B cell (primary cell): ENCODE measurements around the gene SPTLC2. TPM values are rescaled to one million over a fixed set of nuclear protein-coding genes. Genes with fewer than 3 reads are reported as not detected.

Source experiments
- ATAC-seq: fragments of 200-7000 bp; cut with Tn5 transposase; one replicate; pipeline ENCODE4 v1.10.0; 2021; ENCODE audit warnings: low read depth, mild to moderate bottlenecking, moderate number of reproducible peaks, moderate library complexity
- CTCF ChIA-PET: fragments of 350-600 bp; sonication (Branson Sonifier 250); formaldehyde crosslinking; loops from one replicate; lab custom pipeline; 2021; ENCODE audit warnings: antibody characterized with exemption, inconsistent platforms; lab: Charles Lee
- POLR2A ChIA-PET: fragments of 350-600 bp; sonication (Branson Sonifier 250); formaldehyde crosslinking; loops from one replicate; lab custom pipeline; 2021; ENCODE audit warnings: antibody characterized with exemption; lab: Charles Lee
- DNase-seq: peaks from one replicate; pipeline ENCODE4 v3.0.0; 2013
- H2AFZ ChIP-seq: 2 replicates; pipeline ENCODE4 v1.6.1; 2012; ENCODE audit warnings: mild to moderate bottlenecking, low read depth, low read length; ENCODE audit not compliant: insufficient read depth, poor library complexity, severe bottlenecking
- H3K27ac ChIP-seq, 2 donors: 1 replicate in 1 of 2; 2 replicates in 1 of 2; pipeline ENCODE4 v1.5.1; 2012 to 2013; ENCODE audit warnings: low read length in 2 of 2, mild to moderate bottlenecking in 2 of 2, moderate library complexity in 1 of 2
- H3K27me3 ChIP-seq, 4 experiments: fragments of 200-600 bp in 1 of 4; sonication (generic) in 1 of 4; replicated peaks in 1 of 4; 1 replicate in 2 of 4; 2 replicates in 2 of 4; pipeline versions ENCODE4 v1.6.1 to v1.7.0; 2013 to 2016; ENCODE audit warnings: low read length in 3 of 4, mild to moderate bottlenecking in 2 of 4, mixed read lengths in 1 of 4, moderate library complexity in 1 of 4; ENCODE audit not compliant: insufficient read depth in 4 of 4, control insufficient read depth in 3 of 4; ENCODE audit errors: control extremely low read depth in 1 of 4
- H3K36me3 ChIP-seq, 2 experiments: replicated peaks in 1 of 2; 1 replicate in 1 of 2; 2 replicates in 1 of 2; pipeline versions ENCODE4 v1.6.1 to v1.7.1; 2013; ENCODE audit warnings: low read length in 1 of 2; ENCODE audit not compliant: insufficient read depth in 2 of 2, control insufficient read depth in 1 of 2; ENCODE audit errors: control extremely low read depth in 1 of 2, extremely low read depth in 1 of 2
- H3K4me1 ChIP-seq, 2 donors: fragments of 200-600 bp in 1 of 2; sonication (generic) in 1 of 2; 1 replicate in 1 of 2; 2 replicates in 1 of 2; pipeline versions ENCODE4 v1.5.1 to v1.6.1; 2013 to 2017; ENCODE audit warnings: low read length in 2 of 2; ENCODE audit not compliant: control insufficient read depth in 2 of 2, insufficient read depth in 2 of 2
- H3K4me2 ChIP-seq: replicated peaks from 2 replicates; pipeline ENCODE3; 2012; ENCODE audit warnings: mild to moderate bottlenecking, low read depth, low read length; ENCODE audit not compliant: poor library complexity, severe bottlenecking
- H3K4me3 ChIP-seq, 5 experiments: fragments of 200-600 bp in 1 of 5; sonication (generic) in 1 of 5; 1 replicate in 3 of 5; 2 replicates in 2 of 5; pipeline versions ENCODE4 v1.5.1 to v1.7.0; 2011 to 2016; ENCODE audit warnings: low read length in 4 of 5, mild to moderate bottlenecking in 4 of 5, low read depth in 2 of 5, control low read depth in 1 of 5, moderate library complexity in 1 of 5; ENCODE audit not compliant: insufficient read depth in 1 of 5; ENCODE audit errors: control extremely low read depth in 1 of 5, extremely low read depth in 1 of 5
- H3K79me2 ChIP-seq: fragments of 200-600 bp; sonication (generic); one replicate; pipeline ENCODE4 v1.6.0; 2016; ENCODE audit warnings: low read length; ENCODE audit not compliant: control insufficient read depth, insufficient read depth
- H3K9ac ChIP-seq: fragments of 200-600 bp; sonication (generic); 2 replicates; pipeline ENCODE4 v1.6.1; 2017; ENCODE audit warnings: mild to moderate bottlenecking, low read length, moderate library complexity
- H3K9me3 ChIP-seq, 3 donors: one replicate each; pipeline versions ENCODE4 v1.6.1 to v1.7.1; 2013; ENCODE audit warnings: low read length in 2 of 3; ENCODE audit not compliant: control insufficient read depth in 2 of 3, insufficient read depth in 1 of 3; ENCODE audit errors: control extremely low read depth in 1 of 3
- H4K20me1 ChIP-seq: 2 replicates; pipeline ENCODE4 v1.6.0; 2012; ENCODE audit warnings: mild to moderate bottlenecking, low read length; ENCODE audit not compliant: insufficient read depth, control insufficient read depth, poor library complexity, severe bottlenecking
- H3K27ac Mint-ChIP-seq: one replicate; pipeline ENCODE4 v1.8.0; 2021; ENCODE audit warnings: mixed read lengths
- H3K27me3 Mint-ChIP-seq: one replicate; pipeline ENCODE4 v1.8.0; 2021; ENCODE audit warnings: mixed read lengths
- H3K4me1 Mint-ChIP-seq: one replicate; pipeline ENCODE4 v1.8.0; 2021; ENCODE audit warnings: mixed read lengths
- H3K4me3 Mint-ChIP-seq: one replicate; pipeline ENCODE4 v1.8.0; 2021; ENCODE audit warnings: mixed read lengths
- H3K9me3 Mint-ChIP-seq: one replicate; pipeline ENCODE4 v1.8.0; 2022; ENCODE audit warnings: mixed read lengths; ENCODE audit not compliant: insufficient read depth
- CTCF ChIP-seq: fragments of 200-600 bp; IDR thresholded peaks from one replicate; pipeline ENCODE4 v1.8.0; 2022; ENCODE audit warnings: antibody characterized with exemption, mild to moderate bottlenecking
- EZH2 ChIP-seq: IDR thresholded peaks from 2 replicates; pipeline ENCODE4 v1.6.1; 2012; ENCODE audit warnings: borderline replicate concordance, low read depth, mild to moderate bottlenecking, moderate library complexity, low read length; ENCODE audit not compliant: insufficient read depth, poor library complexity, severe bottlenecking
- intact Hi-C: fragments of 100-400 bp; cut with micrococcal nuclease; formaldehyde crosslinking; loops from one replicate; pipeline ENCODE4 v1.10.0; 2022
- polyA plus RNA-seq: library from polyadenylated mRNA; depleted of rRNA; stranded (reverse); fragments of >200 nt; gene quantifications from 2 replicates; pipeline ENCODE4 v1.2.3, GENCODE V29; 2012
- total RNA-seq, 2 donors: library from RNA; stranded (reverse); fragments of 120-200 nt in 1 of 2; gene quantifications; 1 replicate in 1 of 2; 2 replicates in 1 of 2; pipeline versions ENCODE4 v1.2.3 to v1.2.4, GENCODE V29; 2013 to 2022

SPTLC2 gene
- total and polyA plus RNA-seq, 2 donors (not counting 1 experiment from before 2014, with no cell fraction given): 9.4 to 41.4 TPM

- Histone ChIP-seq H3K4me2 (no peak overlapping the region), H3K27me3 (no peaks in the 10 kb centered on the region), H3K9ac (no peak overlapping the region), H3K79me2 (peaks cover 31% of the 10 kb centered on the region), H2AFZ (no peak overlapping the region), H3K9me3 (no peaks in the 10 kb centered on the region), H3K4me1 (no peaks in the 10 kb centered on the region), H3K36me3 (peaks cover 7 to 18% of the 10 kb centered on the region in 2 experiments), H3K4me3 (no peak overlapping the region), H3K27ac (no peak overlapping the region), H4K20me1 (peaks cover 5% of the 10 kb centered on the region)
- no peak for ATAC-seq
- intact Hi-C loops: no loop called here
- Mint-ChIP-seq H3K27ac (no peak overlapping the region), H3K4me1 (no peaks in the 10 kb centered on the region), H3K4me3 (no peak overlapping the region), H3K27me3 (no peaks in the 10 kb centered on the region), H3K9me3 (no peaks in the 10 kb centered on the region)
- ChIA-PET POLR2A (no interaction called here), CTCF (no interaction called here)
- no peak for DNase-seq
- TF ChIP-seq EZH2: no peak
- no peak for TF ChIP-seq CTCF
Measured at GRCh38 chr14:77531071-77531470, 85.4 kb downstream of the SPTLC2 start.

- Mint-ChIP-seq H3K4me3 (no peak overlapping the region), H3K27ac (no peak overlapping the region), H3K9me3 (no peaks in the 10 kb centered on the region), H3K4me1 (no peaks in the 10 kb centered on the region), H3K27me3 (no peaks in the 10 kb centered on the region)
- H3K9me3 ChIP-seq: no peaks in the 10 kb centered on the region
- no peak overlapping the region for H3K9ac ChIP-seq
- H3K27ac ChIP-seq: no peak overlapping the region
- ATAC-seq (no peak), DNase-seq (no peak)
- H3K79me2 ChIP-seq: peaks cover 24% of the 10 kb centered on the region
- POLR2A ChIA-PET: no interaction called here
- no peaks in the 10 kb centered on the region for H3K27me3 ChIP-seq
- no peaks in the 10 kb centered on the region for H3K4me1 ChIP-seq
- no peak overlapping the region for H3K4me3 ChIP-seq
- H3K36me3 ChIP-seq: peaks cover 1 to 12% of the 10 kb centered on the region in 2 experiments
- CTCF ChIA-PET: no interaction called here
- no peak overlapping the region for H3K4me2 ChIP-seq
- peaks cover 5% of the 10 kb centered on the region for H4K20me1 ChIP-seq
- intact Hi-C loops: no loop called here
- TF ChIP-seq EZH2: no peak
- TF ChIP-seq CTCF: no peak
- no peak overlapping the region for H2AFZ ChIP-seq
Measured at GRCh38 chr14:77529963-77530362, 86.5 kb downstream of the SPTLC2 start.
